ENCODE measurements around the gene CACNA1C.

The CACNA1C gene

DNA sequence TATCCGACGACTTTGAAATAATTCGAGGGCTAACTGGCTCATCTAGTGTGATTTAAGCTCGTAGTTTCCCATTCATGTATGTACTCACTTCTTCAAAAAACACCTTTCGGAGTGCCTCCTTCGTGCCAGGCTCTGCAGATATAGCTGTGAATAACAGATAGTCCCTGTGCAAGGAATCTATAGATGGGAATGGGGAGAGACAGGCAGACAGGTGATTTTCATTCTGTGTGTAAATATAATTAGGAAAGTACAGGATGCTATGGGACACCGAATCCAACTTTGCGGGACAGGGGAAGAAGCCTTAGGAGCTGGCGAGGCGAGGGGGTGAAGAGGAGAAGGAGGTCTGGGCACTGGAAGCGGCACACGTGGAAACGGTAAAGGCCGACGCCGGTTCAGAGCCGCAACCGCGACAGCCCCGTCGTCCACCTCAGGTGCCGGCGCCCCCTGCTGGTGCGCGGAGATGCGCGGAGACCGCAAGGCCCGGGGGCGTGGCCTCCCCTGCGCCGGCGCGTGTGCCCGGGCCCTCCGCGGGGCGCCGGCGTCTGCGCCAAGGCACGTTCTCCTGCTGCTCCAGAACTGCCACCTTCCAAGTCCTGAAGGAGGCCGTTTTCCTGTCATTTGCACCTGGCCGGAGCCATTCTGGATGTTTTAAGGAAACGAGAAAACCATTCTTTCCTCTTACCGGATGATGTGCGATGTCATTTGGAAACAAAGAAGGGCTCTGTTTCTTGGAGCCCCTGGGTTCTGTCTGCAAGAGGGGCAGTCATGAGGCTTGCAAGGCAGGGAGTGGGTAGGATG is 18.0 kb upstream of the CACNA1C start:
- peak in 53 of 58 donors; percentile 33 to 89 (median 77) for DNase-seq

DNA sequence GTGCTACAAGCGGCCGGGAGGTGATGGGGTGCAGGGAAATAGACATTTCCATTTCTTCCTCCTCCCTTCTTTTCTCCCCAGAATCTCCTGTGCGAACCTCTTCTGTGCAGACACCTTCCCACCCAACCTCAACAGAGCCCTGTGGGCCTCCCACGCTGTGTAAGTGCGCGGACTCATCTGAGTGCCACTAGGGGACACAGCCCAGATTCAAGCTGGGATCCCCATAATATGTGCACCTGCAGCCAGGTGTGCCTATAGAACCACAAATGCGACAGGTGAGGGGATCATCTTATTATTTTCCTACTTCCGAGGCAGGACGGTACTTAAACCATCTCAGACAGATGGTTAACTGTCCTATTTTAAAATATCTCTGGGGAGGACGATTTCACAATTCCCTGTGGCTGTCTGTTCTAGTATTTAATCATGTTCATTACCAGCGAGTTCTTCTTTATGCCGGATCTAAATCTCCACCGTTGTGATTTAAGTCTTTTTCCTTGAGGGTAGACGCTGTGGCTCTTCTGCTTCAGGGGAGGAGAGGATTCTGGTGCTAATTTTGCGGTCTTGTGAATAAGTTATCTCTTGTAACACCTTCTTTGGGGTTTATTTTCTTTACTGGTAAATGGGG is 17.2 kb upstream of the CACNA1C start:
- DNase-seq, result peak in 5 of 58 donors; percentile 41 to 71 (median 51)

DNA sequence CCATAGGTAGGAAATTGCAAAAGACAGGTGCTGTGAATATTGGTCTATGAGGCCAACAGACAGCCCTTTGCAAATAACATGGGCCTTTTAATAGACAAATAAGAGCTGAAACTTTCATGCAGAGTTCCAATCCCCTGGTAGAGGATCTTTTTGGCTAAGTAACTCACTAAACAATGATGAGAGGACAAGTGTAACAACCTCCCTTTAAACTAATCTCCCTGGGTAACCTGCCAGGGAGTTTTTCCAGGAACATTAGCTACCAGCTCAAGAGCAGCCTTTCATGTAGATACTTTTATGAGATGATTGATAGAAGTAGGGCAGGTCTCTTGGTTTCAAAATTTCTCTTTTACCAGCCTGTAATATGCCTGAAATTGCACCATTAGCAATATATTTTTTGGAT is 13.8 kb upstream of the CACNA1C start:
- DNase-seq, result no peak

DNA sequence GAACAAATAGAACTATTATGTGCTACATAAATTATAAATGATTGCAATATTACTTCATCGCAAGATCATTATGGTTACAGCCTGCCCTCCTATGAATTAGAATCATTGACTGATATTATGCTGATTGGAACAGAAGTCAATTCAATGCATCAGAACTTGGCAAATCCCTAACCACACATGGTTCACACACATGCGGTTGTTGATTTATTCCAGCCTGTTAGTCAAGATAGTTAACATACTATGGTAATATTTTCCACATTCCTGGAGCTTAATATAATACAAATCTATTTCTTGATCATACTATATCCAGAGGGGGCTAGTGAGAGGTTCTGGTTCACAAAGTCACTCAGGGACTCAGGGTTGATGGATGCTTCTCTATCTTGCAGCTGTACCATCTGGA is 9.7 kb upstream of the CACNA1C start:
- DNase-seq, result no peak

DNA sequence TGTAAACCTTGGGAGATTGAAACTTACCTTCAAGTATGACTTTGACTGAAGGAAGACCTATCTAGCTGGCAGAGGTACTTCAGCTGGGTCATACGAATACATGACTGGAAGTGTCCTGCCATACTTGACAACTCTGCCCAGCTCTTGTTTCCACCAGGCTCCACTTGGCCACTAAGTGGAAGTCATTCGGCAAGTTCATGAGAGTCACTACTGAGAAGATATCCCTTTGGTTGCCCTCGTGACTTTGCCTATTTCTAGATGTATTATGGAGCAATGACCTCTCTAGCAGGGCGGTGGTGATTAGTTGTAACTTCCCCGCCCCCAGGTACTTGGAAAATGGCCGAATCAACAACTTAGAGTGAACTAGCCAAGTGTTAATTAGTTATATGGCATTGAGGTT is 8.6 kb upstream of the CACNA1C start:
- no peak for DNase-seq

DNA sequence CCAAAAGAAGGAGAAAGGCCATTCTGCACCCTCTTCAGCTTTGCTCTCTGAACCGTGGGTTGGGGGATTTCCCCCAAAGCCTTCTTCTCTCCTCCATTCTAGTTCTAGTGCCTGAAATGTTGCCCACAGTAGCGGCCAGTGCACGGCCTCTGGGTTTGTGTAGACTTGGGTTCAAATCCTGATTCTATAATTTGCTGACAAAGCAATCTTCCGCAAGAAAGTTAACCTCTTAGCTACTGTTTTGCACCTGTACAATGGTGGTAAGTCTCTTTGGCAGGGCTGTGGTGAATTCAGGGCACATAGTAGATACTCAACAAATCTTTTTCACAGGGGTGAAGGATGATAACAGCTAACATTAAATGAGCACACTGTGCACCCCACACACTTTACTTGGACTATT is 5.8 kb upstream of the CACNA1C start:
- DNase-seq, result no peak

DNA sequence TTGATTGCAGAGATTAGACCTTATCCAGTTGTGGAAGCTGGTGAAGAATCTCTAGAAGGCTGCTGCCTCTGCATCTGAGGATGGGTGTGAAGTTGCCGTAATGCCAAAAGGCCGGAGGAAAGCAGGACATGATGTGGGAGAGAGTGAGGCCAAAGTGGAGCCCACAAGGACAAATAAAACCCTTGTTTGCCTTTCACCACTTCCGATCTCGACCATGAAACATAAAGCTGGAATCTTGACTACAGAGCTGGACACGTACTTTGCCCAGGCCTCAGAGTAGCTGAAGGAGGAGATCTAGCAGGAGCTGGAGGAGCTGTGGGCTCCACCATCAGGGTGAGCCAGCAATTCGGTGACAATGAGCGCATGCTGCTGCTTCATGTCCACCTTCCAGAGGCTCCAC is 5.0 kb upstream of the CACNA1C start:
- no peak for DNase-seq

DNA sequence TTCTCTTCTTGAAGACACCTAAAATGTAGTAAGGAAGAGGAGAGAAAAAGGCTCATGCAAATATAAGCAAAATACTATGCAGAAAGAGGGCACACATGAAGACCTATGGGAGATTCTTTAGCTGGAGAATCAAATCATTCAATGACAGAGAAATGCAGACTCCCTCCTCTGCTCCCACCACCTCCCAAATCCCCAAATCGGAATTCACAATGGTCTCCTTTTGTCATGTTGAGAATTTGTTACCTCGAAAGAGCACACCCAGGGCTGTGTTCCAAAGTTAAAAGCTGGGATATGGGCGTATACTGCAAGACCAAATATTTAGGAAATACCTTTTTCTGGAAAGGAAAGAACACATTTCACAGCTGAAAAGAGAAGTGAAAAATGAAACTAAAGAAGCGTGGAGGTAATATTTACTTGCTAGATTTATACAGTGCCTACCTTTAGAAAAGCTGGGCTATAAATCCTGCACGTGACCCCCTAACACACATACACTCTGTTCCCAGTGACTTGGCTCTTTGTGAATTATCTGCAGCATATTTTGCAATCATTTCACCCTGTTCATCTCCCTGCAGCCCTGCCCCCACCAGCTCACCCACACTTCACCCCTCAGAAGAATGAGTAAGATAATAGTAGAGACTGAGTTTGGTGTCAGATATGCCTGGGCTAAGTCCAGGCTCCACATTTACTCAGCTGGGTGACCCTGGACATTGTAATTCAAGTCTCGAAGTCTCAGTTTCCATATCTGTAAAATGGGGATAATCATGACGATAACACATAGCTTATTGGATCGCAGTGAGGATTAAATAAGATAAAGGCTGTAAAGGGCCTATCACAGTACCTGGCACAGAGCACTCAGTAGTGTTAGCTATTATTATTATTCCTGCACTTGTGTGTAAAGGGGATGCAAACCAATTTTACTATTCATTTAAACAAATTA is 2.9 kb upstream of the CACNA1C start:
- DNase-seq, result no peak

DNA sequence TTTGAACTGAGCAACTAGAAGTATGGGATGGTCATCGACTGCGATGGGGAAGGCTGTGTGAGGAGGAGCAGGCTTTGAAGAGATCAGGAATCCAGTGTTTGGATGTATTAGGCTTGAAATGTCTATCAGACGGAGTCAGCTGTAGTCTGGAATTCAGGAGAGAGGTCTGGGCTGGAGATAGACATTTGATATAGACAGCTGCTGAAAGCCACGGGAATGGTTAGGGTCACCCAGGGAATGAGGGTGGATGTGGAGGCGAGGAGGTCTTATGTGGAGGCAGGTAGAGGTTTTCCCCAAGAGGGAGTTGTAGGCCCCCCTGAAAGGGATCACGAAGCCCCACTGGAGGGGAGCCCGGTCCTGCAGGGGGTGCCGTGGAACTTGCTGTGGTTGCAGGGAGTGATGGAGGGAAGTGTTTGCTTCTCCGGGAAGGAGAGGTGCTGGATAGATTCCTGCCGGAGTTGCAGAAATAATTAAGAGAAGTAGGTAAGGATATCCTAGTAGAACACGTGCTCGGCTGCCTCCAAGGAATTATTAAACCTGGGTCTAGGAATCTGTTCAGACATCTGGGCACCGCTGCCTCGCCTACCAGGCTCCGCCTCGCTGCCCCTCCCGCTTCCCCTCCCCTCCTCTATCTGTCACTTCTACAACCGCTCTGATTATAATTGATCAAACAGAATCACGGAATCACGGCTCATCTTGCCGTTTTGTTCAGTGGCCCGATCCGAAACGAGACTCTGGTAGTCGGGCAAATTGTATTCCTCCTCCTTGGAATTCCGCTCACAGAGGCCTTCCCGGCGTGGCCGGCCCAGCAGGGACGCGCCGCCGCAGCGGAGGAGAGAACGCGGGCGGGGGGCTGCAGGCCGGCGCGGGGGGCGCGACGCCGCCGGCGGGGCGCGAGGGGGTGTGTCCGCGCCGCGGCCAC is 826 bp upstream of the CACNA1C start:
- DNase-seq, result peak in 9 of 58 donors; percentile 13 to 49 (median 31)

DNA sequence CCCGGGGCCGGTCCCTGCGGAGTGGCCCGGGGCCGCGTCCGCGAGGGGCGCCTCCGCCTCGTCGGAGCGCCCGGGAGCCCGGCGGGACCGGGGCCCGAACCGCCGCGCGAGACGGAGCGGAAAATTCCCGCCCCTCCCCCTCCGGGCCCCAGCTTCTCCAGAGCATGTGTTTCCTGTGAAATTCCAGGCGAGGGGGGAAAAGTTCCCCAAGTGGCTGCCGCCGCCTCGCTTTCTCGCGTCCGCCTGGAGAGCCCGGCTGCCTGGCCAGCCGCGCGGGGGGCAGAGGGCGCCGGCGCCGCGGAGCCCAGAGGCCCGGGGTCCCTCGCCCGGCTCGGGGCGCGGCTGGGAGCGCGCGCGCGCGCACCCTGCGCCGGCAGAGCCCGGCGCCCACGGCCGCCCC is 904 bp downstream of the CACNA1C start:
- DNase-seq, result peak in 3 of 58 donors; percentile 13 to 35 (median 24)

DNA sequence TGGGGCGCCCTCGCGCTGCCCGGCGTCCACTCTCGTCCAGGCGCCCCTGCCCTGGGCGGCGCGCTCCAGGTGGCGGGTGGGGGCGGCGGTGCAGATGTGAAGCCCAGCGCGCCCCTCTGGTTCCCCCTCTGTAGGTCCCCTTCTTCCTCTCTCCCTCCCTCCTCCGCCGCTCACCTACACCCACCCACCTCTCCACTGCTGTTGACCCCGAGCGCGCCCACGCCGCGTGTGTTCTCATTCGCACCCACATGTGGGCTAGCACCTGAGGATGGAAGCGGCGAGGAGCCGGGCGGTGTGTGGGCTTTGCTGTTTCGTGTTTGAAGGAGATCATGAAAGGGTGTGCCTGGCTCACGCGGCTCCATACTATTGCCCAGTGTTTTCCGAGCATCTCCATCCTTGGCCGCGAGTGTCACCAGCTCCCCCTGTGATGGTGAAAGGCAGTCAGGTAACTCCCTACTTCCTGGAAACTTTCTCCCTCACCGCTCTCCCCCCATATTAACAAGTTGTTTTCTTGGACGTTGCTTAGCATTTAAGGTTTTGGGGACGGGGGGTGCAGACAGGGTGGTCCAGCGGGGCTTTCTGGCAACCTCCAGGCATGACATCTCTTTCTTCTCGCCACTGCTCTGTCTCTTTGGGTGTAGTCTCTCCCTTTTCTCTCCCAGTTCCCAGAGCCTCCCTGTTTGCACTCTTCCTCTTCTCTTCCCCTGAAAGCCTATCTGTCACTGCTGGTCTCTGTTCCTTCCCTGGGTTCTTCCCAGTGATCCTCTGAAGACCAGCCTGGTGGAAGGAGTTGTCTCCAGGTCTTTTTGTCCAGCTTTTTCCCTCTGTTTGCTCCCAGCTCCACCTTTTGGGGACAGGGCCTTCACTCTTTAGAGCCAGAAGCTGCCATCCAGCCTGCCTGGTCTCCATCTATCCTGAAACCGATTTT is 1.6 kb downstream of the CACNA1C start:
- peak in 10 of 58 donors; percentile 15 to 50 (median 30) for DNase-seq

DNA sequence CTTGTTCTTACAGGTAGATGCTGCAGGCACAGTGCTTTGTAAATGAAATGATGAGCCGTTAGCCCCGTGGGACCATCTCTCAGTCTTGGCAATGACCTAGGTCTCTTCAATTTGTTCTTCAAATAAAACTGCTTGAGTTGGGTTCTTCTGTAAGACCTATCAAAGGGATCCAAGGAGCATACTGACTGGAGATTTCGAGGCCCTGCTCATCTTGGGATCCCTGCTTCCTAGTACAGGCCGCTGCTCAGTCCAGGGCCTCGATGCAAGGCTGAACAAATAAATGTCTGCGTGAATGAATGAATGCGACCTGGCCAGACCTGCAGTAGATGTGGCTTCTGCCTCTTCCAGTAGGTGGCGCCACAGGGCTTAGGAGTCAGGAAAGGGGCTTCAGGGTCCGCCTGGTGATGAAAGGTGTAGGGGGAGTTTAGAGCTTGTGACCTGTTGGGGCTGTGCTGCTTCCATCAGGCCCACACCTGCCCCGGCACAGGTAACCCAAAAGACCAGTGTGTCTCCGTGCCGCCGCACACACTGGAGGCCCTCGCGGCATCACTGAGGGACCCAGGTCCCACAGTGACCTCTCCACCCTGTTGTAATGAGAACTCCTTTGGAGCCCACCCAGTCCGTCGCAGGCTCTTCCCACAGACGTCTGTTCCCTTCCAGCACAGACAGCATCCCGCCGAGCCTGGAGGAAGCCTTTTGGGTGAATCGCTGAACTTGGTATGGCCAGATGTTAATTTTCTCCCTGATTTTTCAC is 4.4 kb downstream of the CACNA1C start:
- peak in 23 of 58 donors; percentile 11 to 68 (median 28) for DNase-seq

DNA sequence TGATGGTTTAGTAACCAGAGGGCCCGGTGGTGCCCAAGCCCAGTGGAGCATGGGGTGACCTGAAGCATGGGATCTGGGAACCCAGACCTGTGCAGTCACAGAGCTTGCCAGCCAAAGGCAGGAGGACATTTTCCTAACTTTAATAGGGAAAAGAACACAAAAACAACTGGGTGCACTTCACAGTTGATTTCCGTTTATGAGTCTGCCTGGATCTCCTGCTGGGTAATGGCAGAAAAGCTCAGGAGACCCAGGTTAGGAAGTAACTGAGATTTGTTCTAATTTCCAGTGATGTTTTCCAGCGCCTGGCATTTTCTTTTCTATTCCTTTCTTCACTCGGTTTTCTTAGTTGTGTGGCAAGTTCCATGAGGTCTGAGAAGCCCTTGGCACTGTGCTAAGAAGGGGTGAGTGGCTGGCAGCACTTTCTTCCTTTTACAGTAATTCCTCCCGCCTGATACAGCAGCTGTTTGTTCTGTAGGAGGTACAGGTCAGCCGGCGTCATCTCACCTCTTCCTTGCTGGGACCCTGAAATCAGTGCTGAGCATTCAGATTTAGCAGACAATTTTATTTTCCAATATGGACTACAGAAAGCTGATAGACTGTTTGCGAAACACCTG is 5.1 kb downstream of the CACNA1C start:
- DNase-seq, result peak in 1 of 58 donors; percentile 22

DNA sequence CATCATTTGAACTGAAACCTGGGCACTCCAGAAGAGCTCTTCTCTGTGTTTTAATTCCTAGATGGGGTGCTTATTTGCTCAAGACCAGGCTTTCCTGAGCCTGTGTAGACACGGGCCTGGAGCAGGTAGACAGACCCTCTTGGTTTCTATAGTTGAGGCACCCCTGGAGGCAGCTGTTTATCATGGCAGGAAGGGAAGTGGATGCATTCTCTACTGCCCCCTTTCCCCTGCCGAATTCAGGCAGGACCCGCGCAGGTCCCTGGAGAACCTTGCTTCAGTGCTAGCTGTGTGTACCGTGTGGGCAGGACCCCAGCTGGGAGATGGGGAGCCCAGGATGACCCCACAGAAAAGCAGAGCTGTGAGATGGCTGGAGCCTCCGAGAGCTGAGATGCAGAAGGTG is 6.0 kb downstream of the CACNA1C start:
- no peak for DNase-seq

DNA sequence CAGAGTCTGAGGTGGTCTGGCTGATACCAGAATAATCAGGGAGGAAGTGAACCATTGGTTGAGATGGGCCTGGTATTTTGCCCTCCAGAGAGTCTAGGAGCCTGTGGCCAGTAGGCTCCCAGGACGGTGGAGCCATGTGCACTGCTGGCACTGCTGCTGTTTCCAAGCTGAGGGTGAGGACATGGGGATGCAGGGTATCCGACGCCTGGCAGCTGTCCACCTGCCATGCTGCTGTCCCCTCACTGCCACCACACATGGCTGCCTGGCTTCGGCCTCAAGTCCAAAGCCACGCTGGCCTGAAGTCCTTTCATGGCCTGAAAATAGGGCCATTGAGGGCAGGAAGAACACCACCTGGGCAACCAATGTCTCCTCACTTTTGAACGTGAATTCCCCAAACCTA is 8.6 kb downstream of the CACNA1C start:
- DNase-seq, result no peak

DNA sequence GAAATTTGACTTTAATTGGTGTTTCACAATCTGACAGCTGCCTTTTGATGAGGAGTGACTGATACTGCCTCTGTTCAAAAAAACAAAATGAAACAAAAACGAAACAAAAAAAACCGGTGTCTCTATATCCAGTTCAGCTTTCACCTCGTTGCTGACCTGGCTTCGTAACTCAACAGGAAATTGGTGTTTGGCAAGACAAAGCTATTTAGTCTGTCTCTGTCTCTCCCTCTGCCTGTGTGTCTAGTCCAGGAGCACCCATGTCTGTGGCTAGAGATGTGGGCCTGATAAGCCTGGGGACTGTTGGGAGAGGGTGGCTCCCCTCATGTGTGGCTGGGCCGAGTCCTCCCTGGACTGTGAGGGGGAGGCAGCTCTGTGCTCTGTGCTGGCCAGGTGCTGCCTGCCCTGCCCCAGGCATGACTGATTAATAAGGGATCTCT is 11.3 kb downstream of the CACNA1C start:
- no peak for DNase-seq

DNA sequence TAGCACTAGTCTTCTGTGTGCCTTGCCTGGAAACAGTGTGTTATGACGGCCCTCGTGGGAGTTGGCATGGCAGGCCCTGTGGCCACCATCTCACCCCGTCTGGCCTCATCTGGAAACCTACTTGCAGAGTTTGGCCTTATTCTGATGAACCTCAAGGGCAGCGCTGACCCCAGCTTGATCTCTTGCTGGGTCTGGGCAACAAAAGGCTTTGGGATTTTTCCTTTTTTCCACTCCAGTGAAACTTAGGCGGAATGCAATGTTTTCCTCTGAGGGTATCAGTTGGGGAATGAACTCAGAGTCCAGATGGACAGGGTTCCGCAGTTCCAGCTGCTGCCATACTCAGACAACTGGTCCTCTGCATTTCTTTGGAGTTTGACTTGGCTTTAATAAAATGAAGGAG is 15.9 kb downstream of the CACNA1C start:
- DNase-seq, result no peak

DNA sequence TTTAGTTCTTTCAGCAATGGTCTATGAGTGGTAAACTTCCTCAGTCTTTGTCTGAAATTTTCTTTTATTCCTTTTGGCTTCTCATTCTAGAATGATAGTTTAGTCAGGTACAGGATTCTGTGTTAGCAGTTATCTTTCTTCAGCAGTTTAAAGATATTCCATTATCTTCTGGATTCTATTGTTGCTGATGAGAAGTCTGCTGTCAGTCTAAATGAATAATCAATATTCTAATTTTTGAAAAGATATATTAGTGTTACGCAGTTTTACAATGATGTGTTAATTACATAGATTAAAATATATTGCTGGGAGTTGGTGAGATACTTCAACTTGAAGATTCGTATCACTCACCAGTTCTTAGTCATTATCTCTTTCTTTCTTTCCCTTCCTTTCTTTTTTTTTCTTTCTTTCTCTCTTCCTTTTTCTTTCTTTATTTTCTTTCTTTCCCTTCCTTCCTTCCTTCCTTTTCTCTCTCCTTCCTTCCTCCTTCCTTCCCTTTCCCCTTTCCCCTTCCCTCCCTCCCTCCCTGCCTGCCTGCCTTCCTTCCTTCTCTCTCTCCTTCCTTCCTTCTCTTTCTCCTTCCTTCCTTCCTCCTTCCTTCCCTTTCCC is 17.8 kb downstream of the CACNA1C start:
- DNase-seq, result no peak

Data from anterior cingulate cortex (tissue), 58 donors.